Calu3 (cell line): ENCODE data around the gene SBF1. TPM values are rescaled to one million over a fixed set of nuclear protein-coding genes. Genes with fewer than 3 reads are reported as not detected.

ENCODE experiments used
- BruUV-seq: library from RNA; stranded (reverse); fragments of 400-500 nt; replicated peaks from 2 replicates; lab custom pipeline; 2021; lab: Mats Ljungman, UMichigan
- CTCF ChIA-PET: fragments of 300-600 bp; sonication (Branson Sonifier 250); formaldehyde crosslinking; loops from one replicate; lab custom pipeline; 2022; ENCODE audit warnings: antibody characterized with exemption; lab: Charles Lee
- DNase-seq: peaks from one replicate; pipeline ENCODE4 v3.0.0; 2022
- H3K27ac Mint-ChIP-seq: one replicate; pipeline ENCODE4 v1.8.0; 2022; ENCODE audit warnings: mixed read lengths; ENCODE audit not compliant: unreplicated experiment
- H3K27me3 Mint-ChIP-seq: one replicate; pipeline ENCODE4 v1.8.0; 2022; ENCODE audit warnings: mixed read lengths; ENCODE audit not compliant: unreplicated experiment
- H3K36me3 Mint-ChIP-seq: one replicate; pipeline ENCODE4 v1.8.0; 2022; ENCODE audit warnings: mild to moderate bottlenecking, moderate library complexity, mixed read lengths; ENCODE audit not compliant: insufficient read depth, unreplicated experiment
- H3K4me1 Mint-ChIP-seq: one replicate; pipeline ENCODE4 v1.8.0; 2022; ENCODE audit warnings: mild to moderate bottlenecking, low read depth, mixed read lengths; ENCODE audit not compliant: unreplicated experiment
- H3K4me3 Mint-ChIP-seq: one replicate; pipeline ENCODE4 v1.8.0; 2022; ENCODE audit warnings: mild to moderate bottlenecking, low read depth, moderate library complexity, mixed read lengths; ENCODE audit not compliant: unreplicated experiment
- H3K9me3 Mint-ChIP-seq: one replicate; pipeline ENCODE4 v1.8.0; 2022; ENCODE audit warnings: low read depth, mixed read lengths; ENCODE audit not compliant: unreplicated experiment
- CTCF ChIP-seq: fragments of 200-600 bp; IDR thresholded peaks from one replicate; pipeline ENCODE4 v1.8.0; 2022; ENCODE audit warnings: antibody characterized with exemption; ENCODE audit not compliant: unreplicated experiment
- intact Hi-C: fragments of 100-400 bp; cut with micrococcal nuclease; formaldehyde crosslinking; loops from one replicate; pipeline ENCODE4 v1.10.0; 2022; ENCODE audit not compliant: unreplicated experiment
- total RNA-seq: library from RNA; stranded (reverse); gene quantifications from 2 replicates; pipeline ENCODE4 v1.2.3, GENCODE V29; 2022

The SBF1 gene
- total RNA-seq, 1 experiment from 2014 or later: 104 TPM

- Mint-ChIP-seq H3K9me3 (no peaks in the 10 kb centered on the region), H3K4me3 (no peak overlapping the region), H3K27me3 (no peaks in the 10 kb centered on the region)
Measured at GRCh38 chr22:50489363-50490243, 14.8 kb upstream of the SBF1 start.

GRCh38 chr22:50488886-50489285 lies 14.1 kb upstream of the SBF1 start:
- intact Hi-C loops: no loop called here
- Mint-ChIP-seq H3K4me1 (peaks cover 35% of the 10 kb centered on the region), H3K9me3 (no peaks in the 10 kb centered on the region), H3K4me3 (no peak overlapping the region), H3K27me3 (no peaks in the 10 kb centered on the region), H3K27ac (no peak overlapping the region), H3K36me3 (peaks cover 35% of the 10 kb centered on the region)
- no TSS peak for BruUV-seq
- CTCF ChIA-PET: no interaction called here
- TF ChIP-seq CTCF: no peak
- no peak for DNase-seq

More at GRCh38 chr22:50489363-50490243, 14.8 kb upstream of the SBF1 start:
- DNase-seq: no peak
- Mint-ChIP-seq H3K27ac (no peak overlapping the region), H3K4me1 (peaks cover 27% of the 10 kb centered on the region), H3K36me3 (peaks cover 28% of the 10 kb centered on the region)
- CTCF ChIA-PET: interaction anchor here (0.6 kb wide), 1 partner anchor 18 kb away, joined by 3 read pairs; the partner anchor contains the start of gene NCAPH2
- intact Hi-C loops: loop anchor here (10.0 kb wide), 1 partner anchor 45 kb away; no protein-coding TSS in a partner anchor
- no TSS peak for BruUV-seq
- TF ChIP-seq CTCF: no peak

- peaks cover 38% of the 10 kb centered on the region for H3K4me1 Mint-ChIP-seq
- intact Hi-C loops: no loop called here
Measured at GRCh38 chr22:50488006-50488677, 13.3 kb upstream of the SBF1 start.

More at GRCh38 chr22:50488006-50488677, 13.3 kb upstream of the SBF1 start:
- DNase-seq: no peak
- H3K4me3 Mint-ChIP-seq: no peak overlapping the region
- H3K9me3 Mint-ChIP-seq: no peaks in the 10 kb centered on the region
- no peak for TF ChIP-seq CTCF
- no peaks in the 10 kb centered on the region for H3K27me3 Mint-ChIP-seq
- peaks cover 43% of the 10 kb centered on the region for H3K36me3 Mint-ChIP-seq
- no peak overlapping the region for H3K27ac Mint-ChIP-seq
- BruUV-seq: no TSS peak
- CTCF ChIA-PET: no interaction called here
